Right hindlimb (tissue), 1 donor: ENCODE measurements around the gene CMA1.
"Not testable (repeated sequence)": the region's sequence is repeated elsewhere in the genome, so short reads cannot be mapped to it uniquely, and the experiment has no call there.

Experiments used
- DNase-seq: peaks from one replicate; pipeline ENCODE4 v3.0.0-alpha.2; 2018

Gene CMA1

GRCh38 chr14:24508155-24508840 lies at the start of gene CMA1:
Gene CMA1 (minus strand): TSS chr14:24508265. CDS start chr14:24508235, 30 bp downstream.
- DNase-seq = no peak

DNA sequence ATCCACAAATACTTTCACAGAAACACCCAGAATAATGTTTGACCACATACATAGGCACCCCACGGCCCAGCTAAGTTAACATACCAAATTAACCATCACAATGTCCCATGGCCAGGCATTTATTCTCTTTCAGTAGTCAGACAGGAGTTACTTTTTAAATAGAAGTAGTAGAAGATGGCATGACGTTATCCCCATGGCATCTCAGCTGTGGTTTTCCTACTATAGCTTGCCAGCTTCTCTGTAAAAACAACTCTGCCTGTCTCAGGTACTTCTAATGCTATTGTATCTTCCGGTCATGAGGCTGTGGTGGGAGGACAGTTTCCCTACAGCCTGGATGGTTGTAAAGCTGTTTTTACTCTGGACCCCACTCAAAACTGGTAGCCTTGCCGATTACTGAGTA lies 48.7 kb upstream of the CMA1 start:
- DNase-seq = no peak

- DNase-seq = not testable (repeated sequence)
These were observed 41.0 kb upstream of the CMA1 start for GRCh38 chr14:24549064-24549463.

DNA sequence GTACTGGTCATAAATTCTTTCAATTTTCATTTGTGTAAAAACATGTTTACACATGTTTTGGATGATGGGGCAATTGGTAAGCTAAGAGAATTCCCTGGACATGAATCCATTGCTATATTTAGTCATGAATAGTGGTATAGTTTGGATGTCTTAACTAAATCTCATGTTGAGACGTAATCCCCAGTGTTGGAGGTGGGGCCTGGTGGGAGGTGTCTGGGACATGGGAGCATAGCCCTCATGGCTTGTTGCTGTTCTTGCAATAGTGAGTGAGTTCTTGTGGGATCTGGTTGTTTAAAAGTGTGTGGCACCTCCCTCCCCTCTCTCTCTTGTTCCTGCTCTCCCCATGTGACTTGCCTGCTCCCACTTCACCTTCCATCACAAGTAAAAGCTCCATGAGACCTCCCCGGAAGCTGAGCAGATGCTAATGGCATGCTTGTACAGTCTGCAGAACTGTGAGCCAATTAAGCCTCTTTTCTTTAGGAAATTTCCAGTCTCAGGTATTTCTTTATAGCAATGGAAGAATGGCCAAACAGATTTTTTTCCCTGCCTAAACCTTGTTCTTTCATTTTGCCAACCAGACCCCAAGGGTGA lies 34.4 kb upstream of the CMA1 start:
- no peak for DNase-seq

GRCh38 chr14:24535737-24536136 lies 27.7 kb upstream of the CMA1 start:
- no peak for DNase-seq

- DNase-seq = no peak
These were observed 26.2 kb upstream of the CMA1 start for GRCh38 chr14:24534286-24534685.

DNA sequence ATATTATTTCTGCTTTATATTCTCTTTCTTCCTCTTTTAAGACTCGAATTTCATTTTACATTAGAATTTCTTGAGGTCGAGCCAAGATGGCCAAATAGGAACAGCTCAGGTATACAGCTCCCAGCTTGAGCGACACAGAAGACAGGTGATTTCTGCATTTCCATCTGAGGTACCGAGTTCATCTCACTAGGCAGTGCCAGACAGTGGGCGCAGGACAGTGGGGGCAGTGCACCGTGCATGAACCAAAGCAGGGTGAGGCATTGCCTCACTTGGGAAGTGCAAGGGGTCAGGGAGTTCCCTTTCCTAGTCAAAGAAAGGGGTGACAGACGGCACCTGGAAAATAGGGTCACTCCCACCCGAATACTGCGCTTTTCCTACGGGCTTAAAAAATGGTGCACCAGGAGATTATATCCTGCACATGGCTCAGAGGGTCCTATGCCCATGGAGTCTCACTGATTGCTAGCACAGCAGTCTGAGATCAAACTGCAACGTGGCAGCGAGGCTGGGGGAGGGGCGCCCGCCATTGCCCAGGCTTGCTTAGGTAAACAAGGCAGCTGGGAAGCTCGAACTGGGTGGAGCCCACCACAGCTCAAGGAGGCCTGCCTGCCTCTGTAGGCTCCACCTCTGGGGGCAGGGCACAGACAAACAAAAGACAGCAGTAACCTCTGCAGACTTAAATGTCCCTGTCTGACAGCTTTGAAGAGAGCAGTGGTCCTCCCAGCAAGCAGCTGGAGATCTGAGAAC lies 18.0 kb upstream of the CMA1 start:
- DNase-seq = not testable (repeated sequence)

DNA sequence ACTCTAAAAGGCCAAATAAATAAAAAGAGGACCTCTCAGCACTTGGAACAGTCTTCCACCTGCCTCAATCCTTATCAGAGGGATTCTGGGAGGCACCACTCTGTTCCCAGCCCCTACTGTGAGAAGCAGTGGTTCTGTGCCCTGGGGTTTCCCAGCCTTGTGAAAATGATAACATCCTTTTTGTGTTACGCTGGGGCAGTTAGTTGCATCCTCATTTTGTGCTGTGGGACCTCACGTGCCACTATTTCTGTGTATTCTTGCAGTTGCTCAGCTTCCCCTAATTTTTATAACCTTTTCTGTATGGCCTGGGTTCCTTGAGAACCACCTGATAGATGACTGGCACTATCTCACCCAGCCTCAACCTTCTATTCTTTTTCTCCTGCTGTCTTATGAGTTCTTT lies 10.8 kb upstream of the CMA1 start:
- DNase-seq = no peak

- DNase-seq = no peak
These were observed 6.1 kb upstream of the CMA1 start for GRCh38 chr14:24514209-24514608.

DNA sequence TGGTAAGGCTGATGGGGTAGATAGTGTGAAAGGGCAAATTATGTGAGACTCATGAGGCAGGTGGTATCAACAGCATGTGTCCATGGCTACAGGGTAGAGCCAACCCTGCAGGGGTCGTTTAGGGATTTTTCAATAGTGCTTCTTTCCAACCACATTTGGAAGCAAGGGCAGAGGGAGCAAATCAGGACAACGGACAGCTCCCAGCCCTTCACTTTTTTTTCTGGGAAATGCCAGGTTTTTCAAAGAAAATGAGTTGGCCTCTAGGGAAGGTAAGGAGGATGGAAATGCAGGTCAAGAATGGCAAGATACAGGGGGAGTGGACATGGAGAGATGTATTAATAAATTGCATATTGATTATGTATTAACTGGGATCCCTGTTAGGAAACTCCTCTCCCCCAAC lies 4.9 kb upstream of the CMA1 start:
- no peak for DNase-seq

GRCh38 chr14:24506443-24506842 lies 1.6 kb downstream of the CMA1 start:
- DNase-seq = no peak

GRCh38 chr14:24504425-24504950 lies 3.6 kb downstream of the CMA1 start:
- no peak for DNase-seq

DNA sequence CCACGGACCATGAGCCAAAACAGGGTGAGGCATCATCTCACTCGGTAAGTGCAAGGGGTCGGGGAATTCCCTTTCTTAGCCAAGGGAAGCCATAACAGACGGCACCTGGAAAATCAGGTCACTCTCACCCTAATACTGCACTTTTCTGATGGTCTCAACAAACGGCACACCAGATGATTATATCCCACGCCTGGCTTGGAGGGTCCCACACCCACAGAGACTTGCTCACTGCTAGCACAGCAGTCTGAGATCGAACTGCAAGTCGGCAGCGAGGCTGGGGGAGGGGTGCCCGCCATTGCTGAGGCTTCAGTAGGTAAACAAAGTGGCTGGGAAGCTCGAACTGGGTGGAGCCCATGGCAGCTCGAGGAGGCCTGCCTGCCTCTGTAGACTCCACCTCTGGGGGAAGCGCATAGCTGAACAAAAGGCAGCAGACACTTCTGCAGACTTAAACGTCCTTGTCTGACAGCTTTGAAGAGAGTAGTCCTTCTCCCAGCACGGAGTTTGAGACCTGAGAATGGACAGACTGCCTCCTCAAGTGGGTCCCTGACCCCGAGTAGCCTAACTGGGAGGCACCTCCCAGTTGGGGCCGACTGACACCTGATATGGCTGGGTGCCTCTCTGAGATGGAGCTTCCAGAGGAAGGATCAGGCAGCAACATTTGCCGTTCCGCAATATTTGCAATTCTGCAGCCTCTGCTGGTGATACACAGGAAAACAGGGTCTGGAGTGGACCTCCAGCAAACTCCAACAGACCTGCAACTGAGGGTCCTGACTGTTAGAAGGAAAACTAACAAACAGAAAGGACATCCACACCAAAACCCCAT lies 16.3 kb downstream of the CMA1 start:
- not testable (repeated sequence) for DNase-seq

DNA sequence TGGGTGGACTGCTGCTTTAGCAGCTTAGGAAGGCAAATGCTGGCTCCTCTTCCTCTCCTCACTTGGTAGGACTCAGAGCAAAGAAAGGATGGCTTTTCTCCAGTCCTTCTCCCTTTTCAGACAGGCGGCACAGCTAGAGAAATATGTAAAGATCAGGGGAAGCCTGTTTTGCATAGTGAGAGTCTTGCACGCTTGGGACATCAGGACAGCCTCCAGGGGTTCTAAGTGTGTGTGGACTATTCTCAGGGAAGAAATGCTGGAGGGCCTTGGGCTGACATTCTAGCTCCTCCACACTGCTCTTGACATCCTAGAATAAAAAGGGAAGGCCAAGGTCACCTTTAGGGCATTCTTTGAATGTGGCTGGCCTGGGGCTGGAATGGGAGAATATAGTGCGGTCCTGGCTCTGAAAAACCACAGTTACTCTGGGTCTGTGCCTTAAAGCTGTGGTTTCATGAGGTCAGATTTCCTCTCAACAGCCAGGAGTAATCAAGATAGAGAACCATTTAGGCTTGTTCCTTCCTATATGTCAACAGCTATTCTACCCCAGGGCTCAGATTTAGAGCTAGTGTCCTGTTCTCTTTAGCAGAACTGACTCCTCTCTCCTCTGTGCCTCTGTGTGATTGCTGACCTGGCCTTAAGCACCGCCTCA lies 24.3 kb downstream of the CMA1 start:
- DNase-seq = no peak

DNA sequence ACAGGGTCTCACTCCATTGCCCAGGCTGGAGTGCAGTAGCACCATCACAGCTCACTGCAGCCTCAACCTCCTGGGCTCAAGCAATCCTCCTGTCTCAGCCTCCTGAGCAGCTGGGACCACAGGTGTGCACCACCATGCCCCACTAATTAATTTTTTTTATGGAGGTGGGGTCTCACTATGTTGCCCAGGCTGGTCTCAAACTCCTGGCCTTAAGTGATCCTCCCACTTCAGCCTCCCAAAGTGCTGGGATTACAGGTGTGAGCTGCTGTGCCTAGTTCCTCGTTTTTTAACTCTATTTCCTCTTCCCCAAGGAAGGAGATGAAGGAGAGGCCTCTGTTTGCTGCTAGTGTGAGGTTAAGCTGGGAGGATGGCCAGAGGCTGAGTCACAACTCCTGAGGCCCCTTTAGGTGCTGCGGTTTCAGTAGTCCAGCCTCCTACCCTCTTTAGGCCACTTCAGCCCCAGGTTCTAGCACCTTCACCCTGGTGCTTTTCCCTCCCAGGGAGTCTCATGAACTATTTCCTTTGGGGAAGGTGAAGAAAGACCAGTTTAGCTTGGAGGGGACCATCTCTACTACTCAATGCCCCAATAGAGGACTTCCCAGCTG lies 25.3 kb downstream of the CMA1 start:
- not testable (repeated sequence) for DNase-seq

DNA sequence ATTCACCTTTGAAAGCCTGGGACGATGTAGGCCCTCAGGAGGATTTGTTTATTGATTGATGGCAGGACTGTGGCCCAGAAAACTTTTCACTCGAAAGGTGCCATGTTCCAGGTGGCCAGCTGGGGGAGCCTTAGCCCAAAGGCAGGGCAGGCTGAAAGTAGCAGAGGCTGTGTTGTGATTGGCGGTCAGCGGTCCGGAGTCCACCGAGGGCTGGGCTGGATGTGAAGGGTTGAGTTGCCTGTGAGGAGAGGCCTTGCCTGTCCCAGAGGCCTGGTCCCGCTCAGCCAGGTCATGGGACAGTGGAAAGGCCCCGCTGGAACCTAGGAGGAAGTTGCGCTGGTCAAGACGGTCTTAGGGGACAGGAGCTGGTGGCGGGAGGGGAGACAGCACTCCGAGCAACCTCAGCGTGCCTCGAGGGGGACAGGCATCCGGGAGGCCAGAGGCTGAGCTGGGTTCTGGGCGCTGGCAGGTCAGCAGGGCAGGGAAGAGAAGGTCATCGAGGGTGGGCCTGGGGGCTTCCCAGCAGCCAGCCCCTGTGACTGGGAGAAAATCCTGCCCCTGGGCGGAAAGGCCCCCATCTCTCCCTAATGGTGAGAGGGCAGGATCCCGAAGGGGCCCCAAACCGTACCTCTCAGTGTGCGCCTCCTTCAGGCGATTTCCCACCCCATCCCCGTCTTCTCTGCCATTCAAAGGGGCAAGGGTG lies 26.3 kb downstream of the CMA1 start:
- DNase-seq = no peak

DNA sequence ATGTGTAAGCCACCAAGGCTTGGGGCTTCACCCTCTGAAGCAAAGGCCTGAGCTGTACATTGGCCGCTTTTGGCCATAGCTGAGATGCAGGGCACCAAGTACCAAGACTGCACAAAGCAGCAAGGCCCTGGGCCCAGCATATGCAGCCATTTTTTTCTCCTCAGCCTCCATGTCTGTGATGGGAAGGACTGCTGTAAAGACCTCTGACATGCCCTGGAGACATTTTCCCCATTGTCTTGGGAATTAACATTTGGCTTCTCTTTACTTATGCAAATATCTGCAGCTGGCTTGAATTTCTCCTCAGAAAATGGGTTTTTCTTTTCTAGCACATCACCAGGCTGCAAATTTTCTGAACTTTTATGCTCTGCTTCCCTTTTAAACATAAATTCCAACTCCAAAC lies 28.1 kb downstream of the CMA1 start:
- not testable (repeated sequence) for DNase-seq

- DNase-seq = no peak
These were observed 32.8 kb downstream of the CMA1 start for GRCh38 chr14:24475261-24475660.

DNA sequence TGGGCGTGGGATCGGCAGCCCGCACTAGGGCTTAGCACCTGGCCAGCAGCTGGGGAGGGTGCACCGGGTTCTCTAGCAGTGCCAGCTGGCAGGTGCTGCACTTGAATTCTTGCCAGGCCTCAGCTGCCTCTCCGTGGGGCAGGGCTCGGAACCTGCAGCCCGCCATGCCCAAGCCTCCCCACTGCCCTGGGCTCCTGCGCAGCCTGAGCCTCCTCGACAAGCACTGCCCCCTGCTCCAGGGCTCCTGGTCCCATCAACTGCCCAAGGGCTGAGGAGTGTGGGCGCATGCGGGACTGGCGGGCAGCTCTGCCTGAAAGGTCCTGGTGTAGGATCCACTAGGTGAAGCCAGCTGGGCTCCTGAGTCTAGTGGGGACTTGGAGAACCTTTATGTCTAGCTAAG lies 34.9 kb downstream of the CMA1 start:
- no peak for DNase-seq

GRCh38 chr14:24470450-24470849 lies 37.6 kb downstream of the CMA1 start:
- DNase-seq = not testable (repeated sequence)

GRCh38 chr14:24465805-24466204 lies 42.3 kb downstream of the CMA1 start:
- DNase-seq = no peak
